HG02870 (cell line): ENCODE measurements around the gene SOCS2.
"Not testable (repeated sequence)": the region's sequence is repeated elsewhere in the genome, so short reads cannot be mapped to it uniquely, and the experiment has no call there.

ENCODE experiments used
- ATAC-seq: cut with Tn5 transposase; IDR thresholded peaks from one replicate; pipeline ENCODE4 v1.9.1; 2021; ENCODE audit warnings: mild to moderate bottlenecking, moderate library complexity; ENCODE audit not compliant: unreplicated experiment

Gene SOCS2

DNA sequence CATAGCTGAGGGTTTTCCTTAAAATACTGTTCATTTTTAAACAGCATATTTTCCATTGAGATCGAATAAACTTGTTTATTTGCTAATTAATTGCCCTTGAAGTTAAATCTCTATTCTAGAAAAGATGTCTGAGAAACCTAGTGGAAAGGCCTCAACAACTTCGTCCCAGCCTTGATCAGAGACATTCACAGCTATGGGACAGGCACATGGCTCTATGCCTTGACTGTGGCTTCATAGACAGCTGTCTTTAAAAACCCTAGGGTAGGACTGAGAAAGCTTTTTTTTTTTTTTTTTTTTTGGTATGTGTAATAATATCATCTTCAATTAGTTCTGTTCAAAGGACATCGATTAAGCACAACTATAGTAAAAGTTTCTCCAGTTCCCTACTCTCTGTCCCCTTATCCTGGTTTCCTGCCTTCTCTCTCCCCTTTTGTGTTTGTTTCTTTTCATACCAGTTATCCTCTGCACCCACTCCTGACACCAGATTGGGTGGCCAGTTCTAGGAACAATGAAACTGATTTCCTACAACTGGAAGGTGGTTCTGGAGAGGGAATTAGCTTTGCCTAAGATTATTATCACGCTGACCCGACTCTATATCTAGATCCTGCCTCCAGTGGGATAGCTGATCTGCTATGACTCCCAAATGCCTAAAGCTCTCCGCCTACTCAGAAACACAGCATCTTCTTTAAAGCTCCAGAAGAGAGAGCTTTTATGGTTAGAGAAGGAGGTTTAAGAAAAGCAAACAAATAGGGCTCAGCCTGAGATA, 20.3 kb downstream of the SOCS2 start:
- no peak for ATAC-seq

DNA sequence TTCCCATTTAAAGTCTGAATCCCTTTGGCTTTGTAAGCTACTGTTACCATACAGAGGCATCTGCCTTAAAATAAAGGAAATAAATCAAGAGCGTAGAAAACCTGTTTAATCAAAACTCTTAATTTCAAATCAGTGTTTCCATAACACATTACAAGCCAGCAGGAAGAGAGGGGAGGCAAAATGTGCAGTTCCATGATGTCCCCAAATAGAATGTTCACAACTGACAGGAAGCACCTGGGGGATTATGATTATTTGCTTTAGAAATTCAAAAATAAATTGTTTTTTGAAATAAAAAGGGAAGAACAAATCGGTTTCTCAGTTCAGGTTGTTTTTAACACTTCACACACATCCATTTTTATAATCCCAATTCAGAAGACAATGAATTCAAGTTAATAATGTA, 21.4 kb downstream of the SOCS2 start:
- no peak for ATAC-seq

DNA sequence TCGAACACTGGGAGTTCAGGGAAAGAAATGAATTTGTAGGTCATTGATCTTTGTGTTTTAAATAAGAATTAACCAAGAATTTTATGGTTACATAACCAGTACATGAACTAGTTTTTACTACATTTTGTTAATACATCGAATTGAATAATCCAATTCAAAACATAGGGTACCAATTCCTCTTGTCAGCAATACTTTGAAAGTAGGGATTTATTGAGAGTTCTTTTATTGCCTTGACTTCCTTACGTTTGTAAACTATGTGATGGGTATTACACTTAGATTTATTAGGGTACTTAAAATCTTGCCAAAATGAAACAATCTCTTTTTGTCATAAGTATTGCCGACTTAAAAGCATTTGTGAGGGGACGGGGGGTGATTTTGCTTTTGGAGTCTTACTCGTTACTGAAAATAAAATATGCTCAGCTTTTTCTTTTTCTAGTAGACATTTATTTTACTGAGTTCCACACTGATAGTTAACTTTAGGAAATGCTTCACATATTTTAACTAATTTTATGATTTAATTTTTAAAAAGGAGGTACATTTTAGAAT, 22.4 kb downstream of the SOCS2 start:
- no peak for ATAC-seq

DNA sequence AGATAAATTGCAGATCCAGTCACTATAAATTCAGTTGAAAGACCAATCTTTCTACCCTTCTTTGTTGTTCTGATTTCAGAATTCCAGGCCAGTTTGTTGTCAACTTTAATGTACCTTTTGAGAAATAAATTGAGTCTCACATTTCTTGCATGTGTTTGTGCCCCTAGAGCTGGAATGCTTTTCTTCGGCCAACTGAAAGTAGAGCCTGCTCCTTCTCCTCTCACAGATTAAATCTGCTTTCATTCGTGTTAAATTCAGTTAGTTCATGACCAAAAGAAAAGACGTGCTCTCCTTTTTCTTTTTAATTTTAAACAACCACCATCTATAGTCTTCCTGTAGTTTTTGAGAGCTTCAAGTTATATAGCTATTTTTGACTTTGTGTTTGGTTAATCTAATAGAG, 22.9 kb downstream of the SOCS2 start:
- no peak for ATAC-seq

DNA sequence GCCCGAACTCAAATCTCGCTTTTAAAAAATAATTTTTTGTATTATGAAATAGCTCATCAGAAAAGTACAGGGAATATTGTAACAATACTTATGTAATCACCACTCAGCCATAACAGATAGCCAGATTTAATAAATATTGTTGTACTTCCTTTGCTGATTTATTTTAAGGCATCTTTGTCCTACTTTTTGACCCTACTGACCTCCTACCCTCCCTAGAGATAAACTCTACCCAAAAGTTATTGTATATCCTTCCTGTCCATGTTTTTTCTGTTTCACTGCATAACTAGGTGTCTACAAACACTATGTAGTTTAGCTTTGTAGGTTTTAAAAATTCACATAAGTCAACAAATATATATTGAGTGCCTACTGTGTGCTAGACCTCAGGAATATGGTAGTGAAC, 25.1 kb downstream of the SOCS2 start:
- no peak for ATAC-seq

DNA sequence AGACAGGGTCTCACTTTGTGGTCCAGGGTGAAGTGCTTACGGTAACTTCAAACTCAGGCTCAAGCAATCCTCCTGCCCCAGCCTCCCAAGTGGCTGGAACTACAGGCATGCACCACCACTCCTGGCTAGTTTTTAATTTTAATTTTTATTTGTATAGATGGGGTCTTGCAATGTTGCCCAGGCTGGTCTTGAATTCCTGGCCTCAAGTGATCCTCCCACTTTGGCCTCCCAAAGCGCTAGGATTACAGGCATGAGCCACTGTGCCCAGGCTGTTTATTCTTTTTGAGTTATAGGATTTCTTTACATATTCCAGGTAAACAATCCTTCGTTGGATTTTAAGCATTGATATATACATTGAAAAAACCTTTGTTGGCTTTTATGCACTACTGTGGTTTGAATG, 26.7 kb downstream of the SOCS2 start:
- ATAC-seq, result no peak

DNA sequence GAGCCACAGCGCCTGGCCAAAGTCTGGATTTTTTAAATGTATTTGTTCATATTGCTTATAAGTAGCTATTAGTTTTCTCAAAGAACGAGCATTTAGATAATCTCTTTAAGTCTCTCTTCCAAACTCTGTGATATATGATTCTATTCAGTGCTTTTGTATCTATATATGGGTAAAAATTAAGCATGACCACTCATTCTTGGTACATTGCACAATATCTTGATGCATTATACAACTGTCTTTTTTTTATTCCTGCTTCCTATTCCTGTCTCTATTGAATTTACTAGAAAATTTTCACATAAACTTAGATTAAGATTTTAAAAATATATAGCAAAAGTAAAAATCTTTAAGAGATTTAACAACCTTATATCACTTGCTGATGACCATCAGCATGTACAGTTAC, 29.1 kb downstream of the SOCS2 start:
- ATAC-seq, result no peak

DNA sequence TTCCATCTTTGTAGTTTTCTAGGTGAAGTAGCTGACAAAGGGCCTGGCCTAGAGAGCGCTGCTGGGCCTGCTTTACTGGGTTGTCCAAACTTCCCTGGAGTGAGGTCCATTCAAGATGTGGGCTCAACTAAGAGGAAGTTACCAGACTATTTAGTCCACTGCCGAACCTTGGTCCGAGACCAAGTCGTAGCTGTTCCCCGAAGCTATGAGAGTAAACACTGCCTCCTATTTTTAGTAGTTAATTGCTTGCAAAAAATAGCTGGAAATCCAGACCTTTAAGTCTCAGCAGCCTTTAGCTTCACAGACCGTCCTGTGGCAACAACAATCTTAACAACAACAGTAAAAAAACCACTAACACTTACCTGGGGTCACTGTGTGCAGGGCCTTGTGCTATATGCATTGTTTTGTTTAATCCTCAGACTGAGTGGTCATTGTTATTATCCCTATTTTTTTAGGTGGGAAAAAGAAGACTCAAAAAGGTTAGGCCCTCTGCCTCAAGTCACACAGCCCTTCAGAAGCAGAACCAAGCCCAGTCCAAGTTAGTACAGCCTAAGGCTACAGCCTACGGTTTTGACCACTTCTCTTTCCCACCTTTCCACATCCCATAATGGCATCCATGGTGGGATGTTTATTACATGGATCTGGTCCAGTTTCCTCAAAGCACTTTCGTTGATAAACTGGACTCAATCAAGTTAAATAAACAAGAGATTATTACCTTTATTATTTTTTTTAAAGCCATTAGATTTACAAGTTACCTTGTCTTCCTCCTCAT, 30.6 kb downstream of the SOCS2 start:
- ATAC-seq, result no peak

DNA sequence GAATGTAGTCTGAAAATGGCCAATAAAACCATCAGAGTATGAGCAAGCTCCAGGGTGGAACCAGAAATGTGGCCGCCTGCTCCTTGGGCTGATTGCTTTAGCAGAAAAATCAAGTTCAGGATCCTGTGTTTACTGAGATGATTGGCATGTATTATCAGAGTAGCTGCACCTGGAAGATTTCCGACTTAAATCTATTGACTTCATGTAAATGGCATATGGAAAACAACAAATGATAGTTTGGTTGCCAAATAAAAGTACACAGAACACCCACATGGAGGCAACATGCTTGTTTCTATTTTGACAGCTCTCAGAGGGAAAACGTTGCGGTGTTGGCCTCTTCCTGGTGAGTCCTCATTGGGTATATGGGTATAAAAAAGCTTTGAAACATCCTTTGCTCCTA, 31.3 kb downstream of the SOCS2 start:
- ATAC-seq, result no peak

DNA sequence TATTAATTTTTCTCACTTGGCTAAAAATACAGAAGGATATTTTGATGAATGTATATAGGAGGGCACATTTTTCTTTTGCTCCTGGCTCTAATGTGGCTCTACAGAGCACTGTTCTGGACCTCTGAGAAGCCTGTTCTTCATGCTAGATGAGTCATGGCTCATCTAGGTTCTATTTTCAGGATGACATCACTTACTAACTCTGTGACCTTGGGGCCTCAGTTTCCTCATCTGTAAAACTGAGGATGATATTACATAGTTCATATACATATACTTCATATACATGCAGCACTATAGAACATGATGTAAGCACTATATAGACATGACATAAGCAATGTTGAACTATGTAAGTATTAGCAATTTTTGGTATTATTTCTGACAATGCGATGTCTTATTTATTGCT, 35.8 kb downstream of the SOCS2 start:
- ATAC-seq, result no peak

DNA sequence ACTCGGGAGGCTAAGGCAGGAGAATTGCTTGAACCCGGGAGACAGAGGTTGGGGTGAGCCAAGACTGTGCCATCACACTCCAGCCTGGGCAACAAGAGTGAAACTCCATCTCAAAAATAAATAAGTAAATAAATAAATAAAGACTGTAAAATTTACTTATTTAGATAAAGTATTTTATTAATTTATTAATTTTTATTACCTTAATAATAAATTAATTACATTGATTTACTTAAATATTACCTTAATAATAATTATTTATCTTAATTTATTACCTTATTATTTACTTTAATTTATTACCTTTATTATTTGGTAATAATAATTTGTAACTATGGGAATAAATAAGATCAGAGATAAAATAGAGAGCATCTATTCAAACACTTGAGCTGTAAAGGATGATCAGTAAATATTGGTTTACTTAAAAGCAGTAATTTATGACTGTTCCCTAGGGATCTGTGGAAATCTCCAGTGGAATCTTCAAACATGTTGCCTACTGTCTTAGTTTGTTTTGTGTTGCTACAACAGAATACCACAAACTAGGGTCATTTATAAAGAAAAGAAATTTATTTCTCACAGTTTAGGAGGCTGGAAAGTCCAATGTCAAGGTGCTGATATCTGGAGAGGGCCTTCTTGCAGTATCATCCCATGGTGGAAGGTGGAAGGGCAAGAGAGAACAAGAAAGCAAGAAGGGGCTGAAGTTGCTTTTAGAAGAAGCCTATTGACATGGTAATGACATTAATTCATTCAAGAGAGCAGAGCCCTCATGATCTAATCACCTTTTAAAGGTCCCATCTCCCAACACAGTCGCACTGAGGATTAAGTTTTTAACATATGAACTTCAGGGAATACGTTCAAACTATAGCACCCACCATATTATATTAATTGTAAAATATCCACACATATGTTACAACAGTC, 37.1 kb downstream of the SOCS2 start:
- ATAC-seq, result no peak

DNA sequence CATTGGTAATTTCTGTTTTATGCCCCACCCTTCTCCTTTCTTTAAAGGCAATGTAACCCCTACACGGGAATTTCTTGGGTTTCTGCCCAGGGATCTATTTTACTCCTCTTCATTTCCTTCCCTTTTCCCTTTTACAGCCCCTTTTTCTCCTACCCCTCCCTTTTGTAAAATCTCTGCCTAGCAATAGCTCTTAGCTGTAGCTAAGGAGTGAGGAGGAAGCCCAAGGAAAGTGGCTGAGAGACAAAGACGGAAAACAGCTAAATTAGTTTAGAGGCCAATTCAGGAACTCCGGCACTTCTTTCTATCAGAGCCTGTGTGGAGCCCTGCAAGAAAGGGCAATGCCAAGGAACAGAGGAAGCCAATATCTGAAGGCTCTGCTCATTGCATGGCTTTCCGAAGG, 40.3 kb downstream of the SOCS2 start:
- ATAC-seq, result no peak

DNA sequence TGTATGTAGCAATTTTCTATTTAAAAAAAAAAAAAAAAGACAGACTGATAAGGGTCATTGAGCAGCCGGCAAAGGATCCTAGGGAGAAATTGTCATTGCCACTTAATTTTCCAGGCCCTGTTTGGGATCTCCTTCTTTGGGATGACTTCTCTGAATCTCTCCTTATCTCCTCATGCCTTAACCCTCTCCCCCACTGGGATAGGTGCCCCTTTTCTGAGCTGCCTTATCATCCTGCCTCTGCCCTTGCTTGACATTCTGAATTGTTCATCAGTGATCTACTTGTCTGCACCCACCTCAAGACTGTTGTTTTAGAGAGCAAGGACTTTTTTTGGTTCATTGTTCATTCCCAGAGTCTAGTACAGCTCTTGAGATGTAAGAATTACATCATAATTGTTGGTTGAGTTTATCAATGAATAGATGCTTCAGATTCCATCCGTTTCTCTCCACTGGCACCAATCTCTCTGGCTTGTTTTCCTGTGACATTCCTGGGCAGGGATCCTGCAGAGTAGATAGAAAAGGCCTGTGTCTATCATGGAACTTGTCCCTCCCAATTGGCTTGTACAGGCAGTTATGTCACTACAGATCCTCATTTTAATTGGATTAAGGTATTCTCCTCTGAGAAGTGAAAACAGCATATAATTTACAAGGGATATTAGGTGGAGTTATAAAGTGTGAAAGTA, 42.6 kb downstream of the SOCS2 start:
- ATAC-seq, result no peak

DNA sequence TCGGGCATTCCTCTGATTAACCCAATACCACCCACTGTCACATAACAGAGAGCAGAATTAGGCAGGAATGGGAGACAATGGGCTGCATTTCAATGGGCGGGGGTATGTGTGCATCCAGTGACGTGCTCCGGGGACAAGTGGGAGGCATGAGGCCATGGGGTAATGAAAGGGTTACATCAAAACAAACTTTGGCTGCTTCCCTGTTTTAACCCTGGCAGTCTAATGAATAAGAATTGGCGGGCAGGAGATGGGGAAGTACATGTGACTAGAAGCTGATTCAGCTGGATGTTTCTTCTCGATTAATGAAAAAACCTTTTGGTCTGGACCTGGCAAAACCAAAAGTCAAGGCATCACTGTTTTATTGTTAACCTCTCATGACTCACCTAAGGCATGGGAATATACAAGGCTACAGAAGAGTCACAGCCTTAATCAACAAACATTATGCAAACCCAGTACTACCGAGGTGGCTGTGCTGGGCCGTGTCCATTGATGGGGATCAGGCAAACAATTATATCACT, 44.2 kb downstream of the SOCS2 start:
- no peak for ATAC-seq

DNA sequence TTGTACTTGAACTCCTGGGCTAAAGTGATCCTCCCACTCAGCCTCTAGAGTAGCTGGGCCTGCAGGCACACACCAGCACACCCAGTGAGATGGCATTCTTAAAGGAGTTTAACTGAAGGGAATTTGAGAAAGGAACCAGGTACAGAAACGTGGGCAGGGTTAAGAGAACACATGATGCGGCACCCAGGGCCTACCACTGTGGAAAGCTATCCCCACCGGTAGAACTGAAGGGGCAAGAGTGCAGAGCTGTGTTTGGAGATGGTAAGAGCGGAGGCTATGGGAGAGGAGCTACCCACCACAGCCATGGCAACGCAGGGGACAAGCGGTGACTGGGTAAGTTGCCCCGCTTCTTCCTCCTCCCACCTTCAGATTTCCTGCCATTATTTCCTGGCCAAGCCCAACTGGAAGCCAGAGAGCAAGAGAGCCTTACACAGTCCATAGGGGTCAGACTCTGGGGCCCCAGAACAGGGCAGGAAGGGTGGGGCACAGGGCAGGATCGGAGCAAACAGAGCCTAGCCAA, 46.5 kb downstream of the SOCS2 start:
- ATAC-seq, result no peak

DNA sequence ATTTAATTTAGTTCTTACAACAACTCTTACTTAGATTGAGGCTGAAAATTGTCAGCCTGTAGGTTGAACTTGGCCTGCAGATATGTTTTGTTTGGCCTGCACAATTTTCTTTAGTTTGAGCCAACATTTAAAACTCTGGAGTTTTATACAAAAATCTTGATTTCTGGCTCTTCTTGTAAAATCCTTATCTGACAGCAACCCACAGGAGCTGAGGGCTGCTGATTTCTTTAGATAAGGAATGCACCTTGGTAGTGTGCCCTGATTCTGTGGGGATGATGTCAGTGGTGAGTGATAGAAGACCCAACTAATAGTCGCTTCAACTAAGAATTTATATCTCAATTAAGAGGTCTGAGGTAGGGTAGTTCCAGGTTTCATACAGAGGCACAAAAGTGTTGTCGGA, 49.5 kb downstream of the SOCS2 start:
- ATAC-seq, result no peak

DNA sequence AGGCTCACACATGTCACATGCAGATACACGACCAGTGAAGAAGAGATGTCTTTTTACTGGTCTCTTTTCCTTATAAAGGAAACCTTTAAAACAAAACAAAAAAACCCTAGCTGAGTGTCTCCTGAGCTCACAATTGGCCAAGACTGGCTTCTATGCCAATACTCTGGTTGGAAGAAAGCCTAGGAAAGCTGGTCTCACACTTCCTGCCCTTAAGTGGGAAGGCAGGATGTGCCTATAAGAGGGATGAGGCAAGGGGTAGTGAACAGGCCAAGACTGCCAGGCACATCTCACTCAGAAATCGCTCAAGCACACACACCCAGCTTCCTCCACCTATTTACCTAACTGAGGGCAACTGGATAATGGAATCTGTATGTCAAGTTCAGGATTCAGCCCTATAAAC, 50.0 kb downstream of the SOCS2 start:
- no peak for ATAC-seq

DNA sequence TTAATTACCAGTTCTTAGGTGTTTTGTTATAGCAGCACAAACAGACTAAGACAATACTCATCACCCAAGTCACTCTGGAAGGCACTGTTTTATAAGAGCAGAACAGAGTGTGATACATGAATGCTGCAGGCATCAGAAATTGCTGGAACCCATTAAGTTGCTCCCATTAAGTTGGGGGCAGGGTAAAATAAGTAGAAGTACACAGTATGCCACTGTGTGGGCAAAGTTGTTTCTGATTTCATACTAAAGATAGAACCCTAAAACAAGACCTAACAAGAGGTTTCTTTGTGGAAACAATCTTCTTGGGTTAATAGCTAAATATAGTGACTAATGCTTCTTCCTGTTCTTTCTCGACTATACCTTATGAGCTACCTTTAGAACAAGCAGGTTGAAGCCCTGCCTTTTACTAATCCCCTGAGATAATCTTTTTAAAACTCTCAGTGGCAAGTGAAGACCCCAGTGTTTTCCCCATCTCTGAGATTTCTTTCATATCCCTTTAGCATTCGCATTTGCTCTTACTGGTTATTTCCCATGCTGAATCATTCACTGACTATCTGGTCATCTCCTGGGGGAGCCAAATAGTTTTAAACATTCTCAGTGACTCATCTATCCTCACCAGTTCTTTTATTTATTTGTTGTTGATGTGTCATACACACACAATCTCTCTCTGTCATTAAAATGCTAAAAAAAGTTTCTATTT, 52.3 kb downstream of the SOCS2 start:
- ATAC-seq, result peak; percentile 83

DNA sequence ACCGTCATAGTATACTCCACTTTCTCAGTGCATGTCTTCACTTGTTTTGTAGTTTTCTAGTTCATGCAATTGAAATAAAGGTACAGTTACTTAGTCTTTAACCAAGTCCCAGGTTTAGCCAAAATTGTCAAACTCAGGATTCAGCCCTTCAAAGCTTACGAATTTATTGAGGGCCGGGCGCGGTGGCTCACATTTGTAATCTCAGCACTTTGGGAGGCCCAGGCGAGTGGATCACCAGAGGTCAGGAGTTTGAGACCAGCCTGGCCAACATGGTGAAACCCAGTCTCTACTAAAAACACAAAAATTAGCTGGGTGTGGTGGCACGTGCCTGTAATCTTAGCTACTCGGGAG, 52.8 kb downstream of the SOCS2 start:
- ATAC-seq, result not testable (repeated sequence)

DNA sequence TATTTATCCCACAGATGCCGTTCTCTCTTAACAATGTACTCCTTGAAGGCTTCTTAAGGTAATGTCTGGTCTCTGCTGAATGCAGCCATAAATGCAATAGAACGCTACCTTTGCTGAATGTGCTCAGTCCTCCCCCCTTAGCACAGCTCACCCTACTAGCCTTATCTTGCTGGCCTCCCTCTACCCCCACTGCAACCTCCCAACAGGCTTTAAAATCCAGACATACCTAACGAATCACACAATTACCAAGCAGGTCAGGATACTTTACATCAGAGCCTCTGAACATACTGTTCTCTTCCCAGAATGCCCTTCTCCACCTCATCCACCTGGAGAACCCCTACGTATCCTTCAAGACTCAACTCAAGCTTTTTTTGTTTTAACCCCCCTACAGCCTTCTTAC, 53.7 kb downstream of the SOCS2 start:
- no peak for ATAC-seq
